ENCODE results near the gene RGL1.
"Not testable (repeated sequence)": the region's sequence is repeated elsewhere in the genome, so short reads cannot be mapped to it uniquely, and the experiment has no call there.

Gene RGL1

GRCh38 chr1:183783767-183784637 lies 20.9 kb upstream of the RGL1 start:
- Histone ChIP-seq H3K4me2 (ENCODE audit: low read depth, low read length, poor library complexity, severe bottlenecking) (no peak overlapping the region), H3K36me3 (ENCODE audit: insufficient read depth, low read length) (no peaks in the 10 kb centered on the region), H3K79me2 (ENCODE audit: insufficient read depth, low read length) (no peaks in the 10 kb centered on the region), H3K27me3 (ENCODE audit: insufficient read depth, low read length, poor library complexity, severe bottlenecking) (no peaks in the 10 kb centered on the region), H3F3A (ENCODE audit: low read depth) (no peaks in the 10 kb centered on the region), H2AFZ (ENCODE audit: low read length) (no peak overlapping the region), H3K4me1 (ENCODE audit: insufficient read depth, low read length, poor library complexity, severe bottlenecking) (no peaks in the 10 kb centered on the region), H4K20me1 (ENCODE audit: insufficient read depth, low read length, poor library complexity, severe bottlenecking) (no peaks in the 10 kb centered on the region), H3K9me2 (replicated peaks; ENCODE audit: low read depth, low read length) (no peaks in the 10 kb centered on the region), H3K4me3 (ENCODE audit: low read length, poor library complexity, severe bottlenecking) (no peak overlapping the region), H3K9ac (ENCODE audit: low read depth, low read length, poor library complexity, severe bottlenecking) (no peak overlapping the region), H3K9me3 (ENCODE audit: insufficient read depth, low read depth, low read length) (no peaks in the 10 kb centered on the region)
- TF ChIP-seq EZH2phosphoT487 (IDR thresholded peaks at IDR 0.05; ENCODE audit: borderline replicate concordance): no peak
- no peak for TF ChIP-seq CTCF (conservative IDR thresholded peaks at IDR 0.05; ENCODE audit: low read length)

GRCh38 chr1:183785921-183786320 lies 19.0 kb upstream of the RGL1 start:
- not testable (repeated sequence) for H3K79me2 ChIP-seq (ENCODE audit: insufficient read depth, low read length); H3K9ac ChIP-seq (ENCODE audit: low read depth, low read length, poor library complexity, severe bottlenecking); H3K4me1 ChIP-seq (ENCODE audit: insufficient read depth, low read length, poor library complexity, severe bottlenecking); H3K9me2 ChIP-seq (replicated peaks; ENCODE audit: low read depth, low read length); H3K27me3 ChIP-seq (ENCODE audit: insufficient read depth, low read length, poor library complexity, severe bottlenecking); H3K4me3 ChIP-seq (ENCODE audit: low read length, poor library complexity, severe bottlenecking); H2AFZ ChIP-seq (ENCODE audit: low read length); H3K4me2 ChIP-seq (ENCODE audit: low read depth, low read length, poor library complexity, severe bottlenecking); H3K36me3 ChIP-seq (ENCODE audit: insufficient read depth, low read length); H3K9me3 ChIP-seq (ENCODE audit: insufficient read depth, low read depth, low read length); H3F3A ChIP-seq (ENCODE audit: low read depth); H4K20me1 ChIP-seq (ENCODE audit: insufficient read depth, low read length, poor library complexity, severe bottlenecking)

GRCh38 chr1:183787704-183788103 lies 17.2 kb upstream of the RGL1 start:
- H3F3A ChIP-seq (ENCODE audit: low read depth): no peaks in the 10 kb centered on the region
- H3K9me3 ChIP-seq (ENCODE audit: insufficient read depth, low read depth, low read length): no peaks in the 10 kb centered on the region
- no peak overlapping the region for H3K4me3 ChIP-seq (ENCODE audit: low read length, poor library complexity, severe bottlenecking)
- no peak overlapping the region for H2AFZ ChIP-seq (ENCODE audit: low read length)
- H4K20me1 ChIP-seq (ENCODE audit: insufficient read depth, low read length, poor library complexity, severe bottlenecking): no peaks in the 10 kb centered on the region
- no peak overlapping the region for H3K9ac ChIP-seq (ENCODE audit: low read depth, low read length, poor library complexity, severe bottlenecking)
- no peaks in the 10 kb centered on the region for H3K9me2 ChIP-seq (replicated peaks; ENCODE audit: low read depth, low read length)
- no peaks in the 10 kb centered on the region for H3K27me3 ChIP-seq (ENCODE audit: insufficient read depth, low read length, poor library complexity, severe bottlenecking)
- H3K4me1 ChIP-seq (ENCODE audit: insufficient read depth, low read length, poor library complexity, severe bottlenecking): no peaks in the 10 kb centered on the region
- no peak for TF ChIP-seq CTCF (conservative IDR thresholded peaks at IDR 0.05; ENCODE audit: low read length)
- no peak for TF ChIP-seq EZH2phosphoT487 (IDR thresholded peaks at IDR 0.05; ENCODE audit: borderline replicate concordance)
- no peaks in the 10 kb centered on the region for H3K79me2 ChIP-seq (ENCODE audit: insufficient read depth, low read length)
- no peaks in the 10 kb centered on the region for H3K36me3 ChIP-seq (ENCODE audit: insufficient read depth, low read length)
- no peak overlapping the region for H3K4me2 ChIP-seq (ENCODE audit: low read depth, low read length, poor library complexity, severe bottlenecking)

- no peaks in the 10 kb centered on the region for H3K9me3 ChIP-seq (ENCODE audit: insufficient read depth, low read depth, low read length)
- TF ChIP-seq EZH2phosphoT487 (IDR thresholded peaks at IDR 0.05; ENCODE audit: borderline replicate concordance) (no peak), CTCF (conservative IDR thresholded peaks at IDR 0.05; ENCODE audit: low read length) (no peak)
- no peaks in the 10 kb centered on the region for H3K4me1 ChIP-seq (ENCODE audit: insufficient read depth, low read length, poor library complexity, severe bottlenecking)
- H3K4me3 ChIP-seq (ENCODE audit: low read length, poor library complexity, severe bottlenecking): no peak overlapping the region
- no peaks in the 10 kb centered on the region for H3K27me3 ChIP-seq (ENCODE audit: insufficient read depth, low read length, poor library complexity, severe bottlenecking)
- H3F3A ChIP-seq (ENCODE audit: low read depth): no peaks in the 10 kb centered on the region
- H3K36me3 ChIP-seq (ENCODE audit: insufficient read depth, low read length): no peaks in the 10 kb centered on the region
- H3K4me2 ChIP-seq (ENCODE audit: low read depth, low read length, poor library complexity, severe bottlenecking): no peak overlapping the region
- H4K20me1 ChIP-seq (ENCODE audit: insufficient read depth, low read length, poor library complexity, severe bottlenecking): no peaks in the 10 kb centered on the region
- no peaks in the 10 kb centered on the region for H3K79me2 ChIP-seq (ENCODE audit: insufficient read depth, low read length)
- H2AFZ ChIP-seq (ENCODE audit: low read length): no peak overlapping the region
- H3K9me2 ChIP-seq (replicated peaks; ENCODE audit: low read depth, low read length): no peaks in the 10 kb centered on the region
- no peak overlapping the region for H3K9ac ChIP-seq (ENCODE audit: low read depth, low read length, poor library complexity, severe bottlenecking)
These were observed 13.6 kb upstream of the RGL1 start for GRCh38 chr1:183791319-183791718.
